Adrenal gland (tissue), 5 donors: Measurements from ENCODE around the gene TAF13.

Experiments used
- POLR2A ChIP-seq, 2 donors: fragments of 450-650 bp; IDR thresholded peaks; one replicate each; pipeline ENCODE4 v1.6.1; 2017; ENCODE audit warnings: antibody characterized with exemption in 2 of 2, mild to moderate bottlenecking in 2 of 2, moderate library complexity in 1 of 2
- TF ChIP-seq, protein P1 (sequence below), 6 experiments: fragments of 450-650 bp in 4 of 6; fragments of 200-600 bp in 2 of 6; sonication (generic) in 1 of 6; IDR thresholded peaks; 1 replicate in 5 of 6; 2 replicates in 1 of 6; pipeline versions ENCODE4 v1.5.1 to v1.8.0; 2016 to 2021; ENCODE audit warnings: antibody characterized with exemption in 6 of 6, mild to moderate bottlenecking in 2 of 6, moderate library complexity in 1 of 6
- donor health status: DM: no; HTN: no; CAD: no.

DNA sequence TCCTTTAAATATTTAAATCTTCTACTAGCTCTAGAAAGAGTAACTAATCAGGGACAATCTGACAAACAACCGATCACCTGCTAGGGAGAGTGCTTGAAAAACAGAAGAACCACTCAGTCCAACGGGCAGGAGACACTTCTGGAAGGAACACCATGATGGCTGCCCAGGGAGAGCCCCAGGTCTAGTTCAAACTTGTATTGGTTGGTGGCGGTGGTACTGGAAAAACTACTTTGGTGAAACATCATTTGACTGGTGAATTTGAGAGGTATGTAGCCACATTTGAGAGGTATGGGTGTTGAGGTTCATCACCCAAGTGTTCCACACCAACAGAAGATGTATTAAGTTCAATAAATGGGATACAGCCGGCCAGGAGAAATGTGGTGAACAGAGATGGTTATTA lies 29.1 kb downstream of the TAF13 start:
- TF ChIP-seq, protein P1, sequence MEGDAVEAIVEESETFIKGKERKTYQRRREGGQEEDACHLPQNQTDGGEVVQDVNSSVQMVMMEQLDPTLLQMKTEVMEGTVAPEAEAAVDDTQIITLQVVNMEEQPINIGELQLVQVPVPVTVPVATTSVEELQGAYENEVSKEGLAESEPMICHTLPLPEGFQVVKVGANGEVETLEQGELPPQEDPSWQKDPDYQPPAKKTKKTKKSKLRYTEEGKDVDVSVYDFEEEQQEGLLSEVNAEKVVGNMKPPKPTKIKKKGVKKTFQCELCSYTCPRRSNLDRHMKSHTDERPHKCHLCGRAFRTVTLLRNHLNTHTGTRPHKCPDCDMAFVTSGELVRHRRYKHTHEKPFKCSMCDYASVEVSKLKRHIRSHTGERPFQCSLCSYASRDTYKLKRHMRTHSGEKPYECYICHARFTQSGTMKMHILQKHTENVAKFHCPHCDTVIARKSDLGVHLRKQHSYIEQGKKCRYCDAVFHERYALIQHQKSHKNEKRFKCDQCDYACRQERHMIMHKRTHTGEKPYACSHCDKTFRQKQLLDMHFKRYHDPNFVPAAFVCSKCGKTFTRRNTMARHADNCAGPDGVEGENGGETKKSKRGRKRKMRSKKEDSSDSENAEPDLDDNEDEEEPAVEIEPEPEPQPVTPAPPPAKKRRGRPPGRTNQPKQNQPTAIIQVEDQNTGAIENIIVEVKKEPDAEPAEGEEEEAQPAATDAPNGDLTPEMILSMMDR (IDR thresholded peaks at IDR 0.05) = no peak
- TF ChIP-seq POLR2A (IDR thresholded peaks at IDR 0.05) = no peak
